ENCODE data around the gene LDLR.
A peak's percentile ranks its signal among the peaks of the same experiment; 100 is the strongest.
"Not testable (repeated sequence)": the region's sequence is repeated elsewhere in the genome, so short reads cannot be mapped to it uniquely, and the experiment has no call there.

The LDLR gene

GRCh38 chr19:11138601-11139300 is 49.5 kb downstream of the LDLR start:
- no peak for TF ChIP-seq CTCF (IDR thresholded peaks at IDR 0.05; ENCODE audit: control insufficient read depth, insufficient read depth, low read depth, low read length, missing control alignments)
- peak overlapping the region; percentile 29 for H3K4me3 ChIP-seq (ENCODE audit: control insufficient read depth, low read depth, low read length)
- peak; percentile 45 for DNase-seq (ENCODE audit: low read depth)

- not testable (repeated sequence) for DNase-seq (ENCODE audit: low read depth); H3K4me3 ChIP-seq (ENCODE audit: control insufficient read depth, low read depth, low read length)
Observed at GRCh38 chr19:11140023-11140538, 50.8 kb downstream of the LDLR start.

DNA sequence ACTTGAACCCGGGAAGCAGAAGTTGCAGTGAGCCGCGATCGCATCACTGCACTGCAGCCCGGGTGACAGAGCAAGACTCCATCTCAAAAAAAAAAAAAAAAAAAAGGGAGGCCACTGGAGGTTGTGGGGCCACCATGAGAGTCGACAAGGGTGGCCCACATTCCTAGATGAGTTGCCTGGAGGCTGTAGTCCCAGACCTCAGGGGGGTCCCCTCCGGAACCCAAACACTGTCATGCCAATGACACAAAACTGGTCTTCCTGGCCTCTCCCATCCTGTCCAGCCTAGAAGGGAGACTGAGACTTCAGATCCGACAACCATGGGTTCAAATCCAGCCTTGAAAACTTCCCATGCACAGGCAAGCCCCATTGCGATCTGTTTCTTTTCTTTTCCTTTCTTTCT is 51.6 kb downstream of the LDLR start:
- no peak for TF ChIP-seq CTCF (IDR thresholded peaks at IDR 0.05; ENCODE audit: control insufficient read depth, insufficient read depth, low read depth, low read length, missing control alignments)
- no peak overlapping the region for H3K4me3 ChIP-seq (ENCODE audit: control insufficient read depth, low read depth, low read length)
- DNase-seq (ENCODE audit: low read depth), result no peak

DNA sequence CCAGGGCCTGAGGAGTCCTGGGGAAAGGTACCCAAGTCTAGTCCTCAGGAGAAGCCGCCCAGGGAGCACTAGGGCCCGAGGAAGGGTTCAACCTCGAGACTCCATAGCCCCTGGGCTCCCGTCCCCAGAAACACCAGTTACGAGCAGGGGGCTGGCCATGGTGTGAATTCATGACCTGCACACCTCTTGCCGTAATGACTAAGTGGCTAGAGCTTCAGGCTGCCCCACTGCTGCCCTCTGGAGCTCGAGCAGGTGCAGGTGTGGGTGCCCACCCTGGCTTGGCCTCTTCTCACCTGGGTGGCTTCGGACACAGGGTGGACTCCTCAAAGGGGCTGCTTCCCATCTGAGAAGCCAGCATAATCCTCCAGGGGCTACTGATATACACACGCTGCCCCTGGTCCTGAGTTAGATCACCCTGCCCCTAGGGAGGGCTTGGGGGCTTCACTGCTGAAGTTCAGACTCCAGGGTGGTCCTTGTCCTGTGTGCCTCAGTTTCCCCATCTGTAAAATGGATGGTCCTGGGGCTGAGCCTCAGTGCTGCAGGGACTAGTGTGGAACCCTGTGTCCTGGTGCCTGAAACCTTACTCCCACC is 52.8 kb downstream of the LDLR start:
- TF ChIP-seq CTCF (IDR thresholded peaks at IDR 0.05; ENCODE audit: control insufficient read depth, insufficient read depth, low read depth, low read length, missing control alignments), result no peak
- no peak for DNase-seq (ENCODE audit: low read depth)

GRCh38 chr19:11142528-11143171 is 53.4 kb downstream of the LDLR start:
- H3K4me3 ChIP-seq (ENCODE audit: control insufficient read depth, low read depth, low read length), result peak overlapping the region; percentile 10; the same call in 1 of the 2 replicates
- peak; percentile 73 for DNase-seq (ENCODE audit: low read depth)
- no peak for TF ChIP-seq CTCF (IDR thresholded peaks at IDR 0.05; ENCODE audit: control insufficient read depth, insufficient read depth, low read depth, low read length, missing control alignments)

More for the DNA sequence above, 52.8 kb downstream of the LDLR start:
- no peak overlapping the region for H3K4me3 ChIP-seq (ENCODE audit: control insufficient read depth, low read depth, low read length)

- no peak overlapping the region for H3K4me3 ChIP-seq (ENCODE audit: control insufficient read depth, low read depth, low read length)
- no peak for DNase-seq (ENCODE audit: low read depth)
- no peak for TF ChIP-seq CTCF (IDR thresholded peaks at IDR 0.05; ENCODE audit: control insufficient read depth, insufficient read depth, low read depth, low read length, missing control alignments)
Observed at GRCh38 chr19:11145536-11145924, 56.3 kb downstream of the LDLR start.

- no peak for TF ChIP-seq CTCF (IDR thresholded peaks at IDR 0.05; ENCODE audit: control insufficient read depth, insufficient read depth, low read depth, low read length, missing control alignments)
- no peak overlapping the region for H3K4me3 ChIP-seq (ENCODE audit: control insufficient read depth, low read depth, low read length)
- DNase-seq (ENCODE audit: low read depth), result no peak
Observed at GRCh38 chr19:11148001-11148400, 58.7 kb downstream of the LDLR start.
